CD4-positive, CD25-positive, alpha-beta regulatory T cell (primary cell): ENCODE results near the gene HAS3. TPM values are rescaled to one million over a fixed set of nuclear protein-coding genes. Genes with fewer than 3 reads are reported as not detected.

Experiments used
- ATAC-seq, 2 donors: fragments of 150-1000 bp; cut with Tn5 transposase; one replicate each; pipeline ENCODE4 v1.10.0; 2021; ENCODE audit warnings: low read depth in 2 of 2, moderate number of reproducible peaks in 2 of 2, moderate library complexity in 1 of 2
- DNase-seq, 3 donors: peaks; one replicate each; pipeline versions ENCODE4 v3.0.0 to v3.0.0-alpha.2; 2012 to 2022; ENCODE audit warnings: mixed read lengths in 1 of 3
- H3K27ac ChIP-seq: one replicate; pipeline ENCODE4 v1.7.0; 2013; ENCODE audit warnings: mild to moderate bottlenecking, low read length; ENCODE audit not compliant: insufficient read depth, poor library complexity, severe bottlenecking
- H3K27me3 ChIP-seq: one replicate; pipeline ENCODE4 v1.7.0; 2013; ENCODE audit warnings: low read length; ENCODE audit not compliant: control insufficient read depth, insufficient read depth
- H3K36me3 ChIP-seq: one replicate; pipeline ENCODE4 v1.7.0; 2013; ENCODE audit warnings: mild to moderate bottlenecking, low read length, moderate library complexity; ENCODE audit not compliant: control insufficient read depth, insufficient read depth
- H3K4me1 ChIP-seq: 2 replicates; pipeline ENCODE4 v1.7.0; 2013; ENCODE audit warnings: mild to moderate bottlenecking, low read length; ENCODE audit not compliant: insufficient read depth, control insufficient read depth, poor library complexity, severe bottlenecking
- H3K4me3 ChIP-seq: one replicate; pipeline ENCODE4 v1.7.0; 2013; ENCODE audit warnings: low read depth, mild to moderate bottlenecking, low read length, moderate library complexity
- H3K9me3 ChIP-seq, 2 experiments: 1 replicate in 1 of 2; 2 replicates in 1 of 2; pipeline ENCODE4 v1.7.0; 2013; ENCODE audit warnings: low read length in 2 of 2, mild to moderate bottlenecking in 1 of 2, moderate library complexity in 1 of 2; ENCODE audit not compliant: control insufficient read depth in 2 of 2
- H3K27ac Mint-ChIP-seq, 3 donors: one replicate each; pipeline ENCODE4 v1.8.0; 2020 to 2022; ENCODE audit warnings: mild to moderate bottlenecking in 3 of 3, mixed read lengths in 3 of 3, moderate library complexity in 2 of 3
- H3K27me3 Mint-ChIP-seq: one replicate; pipeline ENCODE4 v1.8.0; 2022; ENCODE audit warnings: mild to moderate bottlenecking, mixed read lengths
- H3K36me3 Mint-ChIP-seq: one replicate; pipeline ENCODE4 v1.8.0; 2020; ENCODE audit warnings: mixed read lengths
- H3K4me1 Mint-ChIP-seq, 4 donors: one replicate each; pipeline ENCODE4 v1.8.0; 2020 to 2022; ENCODE audit warnings: mixed read lengths in 4 of 4, mild to moderate bottlenecking in 1 of 4
- H3K4me3 Mint-ChIP-seq, 4 donors: one replicate each; pipeline ENCODE4 v1.8.0; 2020 to 2022; ENCODE audit warnings: mild to moderate bottlenecking in 4 of 4, mixed read lengths in 4 of 4, moderate library complexity in 3 of 4
- H3K9me3 Mint-ChIP-seq, 7 donors: one replicate each; pipeline ENCODE4 v1.8.0; 2020 to 2022; ENCODE audit warnings: mixed read lengths in 7 of 7, mild to moderate bottlenecking in 3 of 7, moderate library complexity in 2 of 7
- polyA plus RNA-seq, 4 donors: library from polyadenylated mRNA; unstranded; fragments of 300-500 nt; fragmentation: Illumina TruSeq; gene quantifications; one replicate each; pipeline ENCODE4 v1.2.3, GENCODE V29; 2021
- total RNA-seq: library from RNA; stranded (reverse); gene quantifications from one replicate; pipeline ENCODE4 v1.2.3, GENCODE V29; 2022

The HAS3 gene
- total and polyA plus RNA-seq, 5 donors from 2014 or later, result 0.07 to 3.0 (median 0.23) TPM; not detected in 1

GRCh38 chr16:69166221-69166833, 60.9 kb downstream of the HAS3 start:
- Histone ChIP-seq H3K27ac (no peak overlapping the region), H3K9me3 (no peaks in the 10 kb centered on the region), H3K4me1 (peaks cover 16% of the 10 kb centered on the region), H3K27me3 (no peaks in the 10 kb centered on the region), H3K4me3 (peak overlapping the region; percentile 31), H3K36me3 (peaks cover 55% of the 10 kb centered on the region)
- Mint-ChIP-seq H3K27me3 (no peaks in the 10 kb centered on the region), H3K9me3 (no peaks in the 10 kb centered on the region), H3K36me3 (peaks cover 43% of the 10 kb centered on the region), H3K4me3 (peak overlapping the region in 1 of 4 donors; percentile 16), H3K27ac (peak overlapping the region; percentile 85 to 94 (median 91)), H3K4me1 (peaks cover 12 to 25% (median 18%) of the 10 kb centered on the region in 4 donors)
- DNase-seq, result peak in 1 of 3 donors; percentile 48
- peak; percentile 50 to 55 for ATAC-seq

GRCh38 chr16:69166946-69167930, 61.8 kb downstream of the HAS3 start:
- Mint-ChIP-seq H3K4me1 (peaks cover 12 to 25% (median 20%) of the 10 kb centered on the region in 4 donors), H3K36me3 (peaks cover 47% of the 10 kb centered on the region), H3K9me3 (no peaks in the 10 kb centered on the region), H3K27ac (peak overlapping the region; percentile 85 to 94 (median 91)), H3K27me3 (no peaks in the 10 kb centered on the region), H3K4me3 (no peak overlapping the region)
- Histone ChIP-seq H3K36me3 (peaks cover 54% of the 10 kb centered on the region), H3K4me1 (peaks cover 16% of the 10 kb centered on the region), H3K4me3 (no peak overlapping the region), H3K27me3 (no peaks in the 10 kb centered on the region), H3K9me3 (no peaks in the 10 kb centered on the region), H3K27ac (no peak overlapping the region)
- no peak for ATAC-seq
- DNase-seq, result no peak

Other genes with a start within 250 kb of the HAS3 start
- gene CHTF8, start 26.9 kb downstream of the HAS3 start, total RNA-seq, result 79.4 TPM
- gene CHTF8, start 26.9 kb downstream of the HAS3 start, polyA plus RNA-seq, result 100 to 1,000 TPM; 210 to 227 (median 218) TPM
- gene UTP4, start 27.0 kb downstream of the HAS3 start, total RNA-seq, result 44.4 TPM
- gene UTP4, start 27.0 kb downstream of the HAS3 start, polyA plus RNA-seq, result 10 to 100 TPM; 47.6 to 63.2 (median 51.1) TPM
- gene SNTB2, start 81.5 kb downstream of the HAS3 start, total RNA-seq, result 25.9 TPM
- gene SNTB2, start 81.5 kb downstream of the HAS3 start, polyA plus RNA-seq, result 10 to 100 TPM in 1 of 4 donors, 1 to 10 TPM in 3; 5.9 to 17.4 (median 7.7) TPM
- 48.0 TPM for gene VPS4A, start 205.7 kb downstream of the HAS3 start, total RNA-seq
- 10 to 100 TPM; 26.8 to 35.2 (median 34.4) TPM for gene VPS4A, start 205.7 kb downstream of the HAS3 start, polyA plus RNA-seq
- gene PDF, start 224.9 kb downstream of the HAS3 start, total RNA-seq, result 4.9 TPM
- gene PDF, start 224.9 kb downstream of the HAS3 start, polyA plus RNA-seq, result 10 to 100 TPM in 2 of 4 donors, 1 to 10 TPM in 2; 8.7 to 15.7 (median 10.0) TPM
- gene COG8, start 233.9 kb downstream of the HAS3 start, total RNA-seq, result 23.2 TPM
- 10 to 100 TPM; 34.0 to 39.0 (median 36.8) TPM for gene COG8, start 233.9 kb downstream of the HAS3 start, polyA plus RNA-seq
- 31.4 TPM for gene NIP7, start 234.1 kb downstream of the HAS3 start, total RNA-seq
- 10 to 100 TPM; 22.2 to 30.6 (median 23.7) TPM for gene NIP7, start 234.1 kb downstream of the HAS3 start, polyA plus RNA-seq
- gene TMED6, start 246.1 kb downstream of the HAS3 start, total RNA-seq, result 1.8 TPM
- under 1 TPM in 2 of 4 donors, not detected in 2; 0.20 to 0.26 TPM for gene TMED6, start 246.1 kb downstream of the HAS3 start, polyA plus RNA-seq